Activated B cell treated with CpG ODN at 0.5 μM for 24 hours (primary cell): ENCODE measurements around the gene BICC1. TPM values are rescaled to one million over a fixed set of nuclear protein-coding genes. Genes with fewer than 3 reads are reported as not detected.

ENCODE experiments used
- ATAC-seq: fragments of 200-7000 bp; cut with Tn5 transposase; one replicate; pipeline ENCODE4 v1.10.0; 2021; ENCODE audit warnings: low read depth, mild to moderate bottlenecking, moderate library complexity
- CTCF ChIA-PET: fragments of 350-600 bp; sonication (Branson Sonifier 250); formaldehyde crosslinking; loops from one replicate; lab custom pipeline; 2021; ENCODE audit warnings: antibody characterized with exemption; lab: Charles Lee
- POLR2A ChIA-PET: fragments of 350-600 bp; sonication (Branson Sonifier 250); formaldehyde crosslinking; loops from one replicate; lab custom pipeline; 2021; ENCODE audit warnings: antibody characterized with exemption; lab: Charles Lee
- DNase-seq: peaks from one replicate; pipeline ENCODE4 v3.0.0; 2022
- H3K27ac Mint-ChIP-seq: one replicate; pipeline ENCODE4 v1.8.0; 2020; ENCODE audit warnings: mixed read lengths
- H3K27me3 Mint-ChIP-seq: one replicate; pipeline ENCODE4 v1.8.0; 2021; ENCODE audit warnings: mixed read lengths
- H3K36me3 Mint-ChIP-seq: one replicate; pipeline ENCODE4 v1.8.0; 2021; ENCODE audit warnings: low read depth, mixed read lengths
- H3K4me1 Mint-ChIP-seq: one replicate; pipeline ENCODE4 v1.8.0; 2021; ENCODE audit warnings: mixed read lengths
- H3K4me3 Mint-ChIP-seq: one replicate; pipeline ENCODE4 v1.8.0; 2020; ENCODE audit warnings: mild to moderate bottlenecking, mixed read lengths
- H3K9me3 Mint-ChIP-seq: one replicate; pipeline ENCODE4 v1.8.0; 2020; ENCODE audit warnings: mixed read lengths
- intact Hi-C: fragments of 100-400 bp; cut with micrococcal nuclease; formaldehyde crosslinking; loops from one replicate; pipeline ENCODE4 v1.15.1; 2024
- total RNA-seq: library from RNA; stranded (reverse); gene quantifications from 2 replicates; pipeline ENCODE4 v1.2.3, GENCODE V29; 2022
- TF ChIP-seq, protein P1 (sequence below): fragments of 200-600 bp; IDR thresholded peaks from one replicate; pipeline ENCODE4 v1.8.0; 2022; ENCODE audit warnings: antibody characterized with exemption, mild to moderate bottlenecking

The BICC1 gene
- total RNA-seq, 1 donor from 2014 or later = not detected

DNA sequence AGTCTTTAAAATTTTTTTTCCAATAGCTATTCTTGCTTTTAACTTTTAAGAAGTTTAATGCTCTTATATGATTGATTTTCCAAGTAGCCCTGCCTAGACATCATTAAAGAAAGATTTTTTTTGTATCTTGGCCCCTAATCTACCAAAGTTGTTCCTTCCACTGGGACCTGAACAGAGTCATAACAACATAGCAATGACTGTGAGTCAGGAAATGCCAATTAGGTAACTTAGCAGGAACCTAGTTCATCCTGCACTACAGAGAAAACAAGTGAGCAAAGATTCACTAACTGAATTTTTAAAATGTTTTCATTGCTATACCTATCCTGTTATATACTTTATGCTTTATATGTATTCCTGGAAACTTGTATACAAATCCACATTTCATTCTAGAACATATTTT is 284.7 kb downstream of the BICC1 start:
- no peak overlapping the region for H3K27ac Mint-ChIP-seq
- DNase-seq (no peak), ATAC-seq (no peak)
- TF ChIP-seq, protein P1, sequence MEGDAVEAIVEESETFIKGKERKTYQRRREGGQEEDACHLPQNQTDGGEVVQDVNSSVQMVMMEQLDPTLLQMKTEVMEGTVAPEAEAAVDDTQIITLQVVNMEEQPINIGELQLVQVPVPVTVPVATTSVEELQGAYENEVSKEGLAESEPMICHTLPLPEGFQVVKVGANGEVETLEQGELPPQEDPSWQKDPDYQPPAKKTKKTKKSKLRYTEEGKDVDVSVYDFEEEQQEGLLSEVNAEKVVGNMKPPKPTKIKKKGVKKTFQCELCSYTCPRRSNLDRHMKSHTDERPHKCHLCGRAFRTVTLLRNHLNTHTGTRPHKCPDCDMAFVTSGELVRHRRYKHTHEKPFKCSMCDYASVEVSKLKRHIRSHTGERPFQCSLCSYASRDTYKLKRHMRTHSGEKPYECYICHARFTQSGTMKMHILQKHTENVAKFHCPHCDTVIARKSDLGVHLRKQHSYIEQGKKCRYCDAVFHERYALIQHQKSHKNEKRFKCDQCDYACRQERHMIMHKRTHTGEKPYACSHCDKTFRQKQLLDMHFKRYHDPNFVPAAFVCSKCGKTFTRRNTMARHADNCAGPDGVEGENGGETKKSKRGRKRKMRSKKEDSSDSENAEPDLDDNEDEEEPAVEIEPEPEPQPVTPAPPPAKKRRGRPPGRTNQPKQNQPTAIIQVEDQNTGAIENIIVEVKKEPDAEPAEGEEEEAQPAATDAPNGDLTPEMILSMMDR = no peak
- H3K27me3 Mint-ChIP-seq = no peaks in the 10 kb centered on the region
- H3K36me3 Mint-ChIP-seq = no peaks in the 10 kb centered on the region
- ChIA-PET CTCF (no interaction called here), POLR2A (no interaction called here)
- no peak overlapping the region for H3K4me3 Mint-ChIP-seq
- H3K9me3 Mint-ChIP-seq = no peaks in the 10 kb centered on the region
- intact Hi-C loops = no loop called here
- H3K4me1 Mint-ChIP-seq = no peaks in the 10 kb centered on the region

DNA sequence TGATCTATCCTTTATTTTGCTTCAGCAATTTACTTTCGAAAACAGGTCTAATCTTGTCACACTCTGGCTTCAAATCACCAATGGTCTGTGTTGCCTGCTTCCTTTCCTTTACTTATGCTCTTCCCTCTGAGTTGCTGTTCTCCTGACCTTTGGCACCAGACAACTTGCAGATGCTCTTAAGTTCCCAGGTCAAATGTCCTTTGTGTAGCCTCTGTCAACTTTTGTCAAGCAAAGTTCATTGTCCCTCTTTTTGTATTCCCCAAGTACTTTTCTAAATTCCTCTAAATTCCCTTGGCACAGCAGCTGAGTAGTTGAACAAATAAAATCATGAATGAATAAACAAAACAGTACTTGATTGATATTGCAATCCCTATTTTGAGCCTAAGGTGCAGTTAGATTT is 289.4 kb downstream of the BICC1 start:
- POLR2A ChIA-PET = no interaction called here
- DNase-seq = no peak
- Mint-ChIP-seq H3K4me1 (no peaks in the 10 kb centered on the region), H3K27me3 (no peaks in the 10 kb centered on the region), H3K9me3 (no peaks in the 10 kb centered on the region), H3K36me3 (no peaks in the 10 kb centered on the region), H3K4me3 (no peak overlapping the region), H3K27ac (no peak overlapping the region)
- ATAC-seq = no peak
- intact Hi-C loops = no loop called here
- TF ChIP-seq, protein P1 = no peak
- CTCF ChIA-PET = no interaction called here

DNA sequence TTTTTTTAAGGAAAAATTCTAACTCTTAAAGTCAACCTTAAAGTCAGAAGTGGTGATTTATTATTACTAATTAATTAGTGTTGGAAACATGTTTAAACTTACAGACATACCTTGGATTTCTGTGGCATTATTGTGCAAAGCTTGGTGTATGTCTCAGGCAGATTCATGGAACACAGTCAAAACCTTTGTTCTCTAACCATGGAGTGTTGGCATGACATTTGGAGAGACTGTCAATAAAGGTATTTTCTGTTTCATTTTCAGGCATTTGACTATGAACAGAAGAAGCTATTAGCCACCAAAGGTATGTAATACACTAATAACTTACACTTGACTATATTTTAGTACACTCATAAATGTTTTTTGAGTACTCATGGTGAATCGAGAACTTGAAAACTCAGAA is 293.7 kb downstream of the BICC1 start:
- Mint-ChIP-seq H3K9me3 (no peaks in the 10 kb centered on the region), H3K27me3 (no peaks in the 10 kb centered on the region), H3K27ac (no peak overlapping the region), H3K4me1 (no peaks in the 10 kb centered on the region), H3K36me3 (no peaks in the 10 kb centered on the region), H3K4me3 (no peak overlapping the region)
- ATAC-seq = no peak
- DNase-seq = no peak
- ChIA-PET POLR2A (no interaction called here), CTCF (no interaction called here)
- TF ChIP-seq, protein P1 = no peak
- intact Hi-C loops = no loop called here

DNA sequence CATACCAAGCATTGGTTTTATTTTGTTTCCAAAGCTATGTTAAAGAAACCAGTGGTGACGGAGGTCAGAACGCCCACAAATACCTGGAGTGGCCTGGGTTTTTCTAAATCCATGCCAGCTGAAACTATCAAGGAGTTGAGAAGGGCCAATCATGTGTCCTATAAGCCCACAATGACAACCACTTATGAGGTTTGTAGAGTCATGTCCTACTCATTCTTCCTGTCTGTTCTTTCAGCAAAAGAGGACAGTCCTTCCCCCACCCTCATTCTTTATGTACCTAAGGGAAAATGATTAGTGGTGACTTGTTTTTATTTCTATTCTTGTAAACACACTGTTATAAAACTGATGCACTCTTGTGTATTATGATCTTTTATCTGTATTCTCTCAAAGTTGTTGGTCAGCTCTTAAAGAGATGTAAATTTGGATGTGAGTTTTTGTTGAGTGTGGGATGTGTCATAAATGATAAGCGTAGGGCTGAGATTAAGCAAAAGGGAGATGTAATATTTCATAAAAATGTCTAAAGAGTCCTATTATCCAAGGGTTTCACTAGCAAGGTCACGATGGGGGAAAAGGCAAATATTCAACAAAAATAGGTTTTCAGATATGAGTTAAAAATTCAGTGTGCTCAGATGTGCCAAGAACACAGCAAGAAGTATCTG is 294.4 kb downstream of the BICC1 start:
- ATAC-seq (no peak), DNase-seq (no peak)
- TF ChIP-seq, protein P1 = no peak
- intact Hi-C loops = no loop called here
- H3K4me3 Mint-ChIP-seq = no peak overlapping the region
- H3K9me3 Mint-ChIP-seq = no peaks in the 10 kb centered on the region
- H3K27ac Mint-ChIP-seq = no peak overlapping the region
- H3K27me3 Mint-ChIP-seq = no peaks in the 10 kb centered on the region
- CTCF ChIA-PET = no interaction called here
- no peaks in the 10 kb centered on the region for H3K4me1 Mint-ChIP-seq
- H3K36me3 Mint-ChIP-seq = no peaks in the 10 kb centered on the region
- POLR2A ChIA-PET = no interaction called here

- H3K27ac Mint-ChIP-seq = no peak overlapping the region
- CTCF ChIA-PET = no interaction called here
- H3K27me3 Mint-ChIP-seq = no peaks in the 10 kb centered on the region
- ATAC-seq (no peak), DNase-seq (no peak)
- no peaks in the 10 kb centered on the region for H3K4me1 Mint-ChIP-seq
- POLR2A ChIA-PET = no interaction called here
- TF ChIP-seq, protein P1 = no peak
- H3K9me3 Mint-ChIP-seq = no peaks in the 10 kb centered on the region
- no peak overlapping the region for H3K4me3 Mint-ChIP-seq
- H3K36me3 Mint-ChIP-seq = no peaks in the 10 kb centered on the region
- intact Hi-C loops = no loop called here
Observed at GRCh38 chr10:58807629-58808022, 295.0 kb downstream of the BICC1 start.
